D721Med (cell line): ENCODE results near the gene NIBAN1.

Experiments
- DNase-seq: peaks from one replicate; pipeline ENCODE4 v3.0.0; 2011; ENCODE audit warnings: low spot score; ENCODE audit not compliant: insufficient read length
- FAIRE-seq: peaks from 2 replicates; lab custom pipeline; 2011; peaks lifted over from hg19 to GRCh38; lab: Jason Lieb, UNC
- TF ChIP-seq, protein P1 (sequence below): IDR thresholded peaks from 2 replicates; pipeline ENCODE4 v1.5.1; 2012; ENCODE audit warnings: mild to moderate bottlenecking, control low read depth; ENCODE audit not compliant: insufficient read depth; ENCODE audit errors: missing control alignments

Gene NIBAN1

DNA sequence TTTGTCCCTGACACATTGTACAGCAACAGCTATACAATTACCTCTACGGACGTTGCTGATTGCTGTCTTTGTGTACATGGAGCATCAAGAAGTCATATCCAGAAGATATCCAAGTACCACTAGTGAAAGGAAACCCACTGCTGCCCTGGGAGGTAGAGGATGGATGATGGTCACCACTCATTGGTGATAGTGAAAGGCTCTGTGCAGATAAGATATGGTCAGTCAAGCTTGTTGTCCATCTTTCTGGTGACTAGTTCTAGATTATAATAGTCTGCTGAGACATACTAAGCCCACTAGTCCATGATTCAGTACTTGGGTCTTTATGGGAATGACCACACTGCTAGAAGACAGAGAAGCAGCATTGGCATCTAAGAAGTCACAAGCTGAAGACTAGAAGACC is 30.3 kb downstream of the NIBAN1 start:
- peak; percentile 11 for FAIRE-seq
- TF ChIP-seq, protein P1, sequence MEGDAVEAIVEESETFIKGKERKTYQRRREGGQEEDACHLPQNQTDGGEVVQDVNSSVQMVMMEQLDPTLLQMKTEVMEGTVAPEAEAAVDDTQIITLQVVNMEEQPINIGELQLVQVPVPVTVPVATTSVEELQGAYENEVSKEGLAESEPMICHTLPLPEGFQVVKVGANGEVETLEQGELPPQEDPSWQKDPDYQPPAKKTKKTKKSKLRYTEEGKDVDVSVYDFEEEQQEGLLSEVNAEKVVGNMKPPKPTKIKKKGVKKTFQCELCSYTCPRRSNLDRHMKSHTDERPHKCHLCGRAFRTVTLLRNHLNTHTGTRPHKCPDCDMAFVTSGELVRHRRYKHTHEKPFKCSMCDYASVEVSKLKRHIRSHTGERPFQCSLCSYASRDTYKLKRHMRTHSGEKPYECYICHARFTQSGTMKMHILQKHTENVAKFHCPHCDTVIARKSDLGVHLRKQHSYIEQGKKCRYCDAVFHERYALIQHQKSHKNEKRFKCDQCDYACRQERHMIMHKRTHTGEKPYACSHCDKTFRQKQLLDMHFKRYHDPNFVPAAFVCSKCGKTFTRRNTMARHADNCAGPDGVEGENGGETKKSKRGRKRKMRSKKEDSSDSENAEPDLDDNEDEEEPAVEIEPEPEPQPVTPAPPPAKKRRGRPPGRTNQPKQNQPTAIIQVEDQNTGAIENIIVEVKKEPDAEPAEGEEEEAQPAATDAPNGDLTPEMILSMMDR, result no peak
- no peak for DNase-seq

DNA sequence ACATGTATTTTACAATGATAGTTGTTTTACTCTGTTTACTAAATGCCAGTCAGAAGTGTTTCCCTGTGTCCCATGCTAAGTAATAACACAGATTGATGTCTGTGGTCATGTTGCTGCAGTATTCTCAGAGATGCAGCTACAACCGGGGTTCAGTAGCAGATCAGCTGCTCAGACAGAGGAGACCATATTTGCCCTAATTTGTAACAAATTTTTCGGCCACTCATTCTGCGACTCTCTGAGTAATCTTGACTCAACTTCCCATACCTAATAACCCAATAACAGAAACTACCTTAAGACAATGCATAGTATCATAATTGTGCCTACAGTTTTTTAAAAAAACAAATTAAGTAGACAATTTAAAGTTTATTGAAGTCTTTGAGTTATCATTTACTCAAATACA is 32.6 kb downstream of the NIBAN1 start:
- no peak for DNase-seq
- TF ChIP-seq, protein P1, result no peak
- no peak for FAIRE-seq

DNA sequence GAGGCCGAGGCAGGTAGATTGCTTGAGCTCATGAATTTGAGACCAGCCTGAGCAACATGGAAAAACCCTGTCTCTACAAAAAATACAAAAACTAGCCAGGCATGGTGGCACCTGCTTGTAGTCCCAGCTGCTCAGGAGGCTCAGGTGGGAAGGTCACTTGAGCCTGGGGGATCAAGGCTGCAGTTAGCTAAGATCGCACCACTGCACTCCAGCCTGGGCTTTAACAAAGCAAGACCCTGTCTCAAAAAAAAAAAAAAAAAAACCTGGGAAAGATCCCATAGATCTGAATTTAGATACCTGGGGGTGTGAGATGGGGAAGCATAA is 32.9 kb downstream of the NIBAN1 start:
- DNase-seq, result no peak
- TF ChIP-seq, protein P1, result no peak
- no peak for FAIRE-seq

DNA sequence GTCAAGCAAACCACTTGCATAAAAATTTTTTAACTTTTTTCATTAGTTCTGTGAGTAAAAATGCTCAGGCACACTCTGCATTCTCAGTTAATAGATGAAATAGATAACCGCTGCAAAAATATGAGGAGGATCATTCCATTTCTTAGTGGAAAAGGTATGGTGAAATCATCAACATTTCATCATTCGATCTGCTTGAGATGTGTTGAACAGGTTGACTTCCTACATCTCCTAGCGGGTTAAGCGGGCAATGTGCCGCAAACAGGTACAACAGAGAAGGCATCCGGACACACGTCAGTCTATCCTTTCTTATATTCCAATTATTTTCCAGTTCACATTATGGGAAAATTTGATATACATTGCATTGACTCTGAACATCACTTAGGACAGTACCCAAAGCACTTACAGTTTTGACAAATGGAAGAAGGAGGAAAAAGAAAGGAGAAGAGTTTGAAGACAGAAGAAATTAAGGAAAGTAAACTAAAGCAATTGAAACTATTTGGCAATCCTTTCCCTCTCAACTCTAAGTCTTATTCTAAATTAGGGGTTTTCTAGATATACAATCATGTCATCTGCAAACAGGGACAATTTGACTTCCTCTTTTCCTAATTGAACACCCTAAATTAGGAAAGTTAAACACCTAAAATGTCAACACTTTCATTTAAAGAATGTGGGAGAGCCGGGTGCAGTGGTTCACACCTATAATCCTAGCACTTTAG is 33.5 kb downstream of the NIBAN1 start:
- FAIRE-seq (peak; percentile 71), DNase-seq (no peak)
- TF ChIP-seq, protein P1, result no peak

DNA sequence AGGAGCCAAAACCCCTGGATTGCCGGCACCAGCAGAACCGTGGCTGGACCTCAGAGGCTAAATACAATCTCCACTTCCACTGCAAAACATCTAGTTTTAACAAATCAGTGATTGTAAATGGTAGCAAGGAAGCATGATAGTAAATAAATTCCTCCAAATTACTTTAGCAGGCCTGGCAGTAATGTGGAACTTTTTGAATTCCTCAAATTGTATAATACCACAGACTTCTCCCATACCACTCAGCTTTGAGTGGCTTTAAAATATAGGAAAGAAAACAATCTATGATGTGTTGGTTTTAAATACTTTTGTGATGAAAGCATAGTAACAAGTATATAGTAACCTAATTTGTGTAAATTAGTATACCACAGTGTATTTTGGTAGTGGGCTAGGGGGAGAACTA is 34.1 kb downstream of the NIBAN1 start:
- FAIRE-seq, result no peak
- TF ChIP-seq, protein P1, result no peak
- no peak for DNase-seq

DNA sequence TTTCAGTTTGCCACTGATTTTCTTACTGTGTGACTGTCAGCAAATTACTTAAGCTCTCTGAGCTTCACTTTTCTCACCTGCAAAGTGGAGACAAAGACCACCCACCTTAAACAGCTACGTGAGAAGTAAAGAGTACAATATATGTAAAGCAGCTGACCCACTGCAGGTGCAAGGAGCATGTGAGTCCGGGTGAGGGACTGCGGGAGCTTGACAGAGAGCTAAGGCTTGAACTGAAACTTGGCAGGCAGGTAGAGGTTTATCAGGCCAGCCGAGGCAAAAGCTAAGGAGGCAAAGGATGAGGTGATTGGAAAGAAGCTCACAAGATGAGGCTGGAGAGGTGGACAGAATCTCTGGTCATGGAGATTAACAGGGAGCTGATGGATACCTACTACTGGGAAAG is 36.6 kb downstream of the NIBAN1 start:
- no peak for FAIRE-seq
- no peak for DNase-seq
- TF ChIP-seq, protein P1, result no peak
